Neural cell (in vitro differentiated cells): ENCODE data around the gene AMELX. TPM values are rescaled to one million over a fixed set of nuclear protein-coding genes. Genes with fewer than 3 reads are reported as not detected.

ENCODE experiments used
- H2AFZ ChIP-seq: fragments of 200-600, 300-800 bp; sonication (generic), shearing (Covaris generic); 2 replicates; pipeline ENCODE4 v1.6.0; 2014; ENCODE audit warnings: low read depth, mild to moderate bottlenecking, antibody characterized with exemption, low read length, moderate library complexity
- H3F3A ChIP-seq: fragments of 200-600 bp; shearing (Covaris generic); 2 replicates; pipeline ENCODE4 v1.6.1; 2016; ENCODE audit warnings: mild to moderate bottlenecking, moderate library complexity, mixed read lengths, antibody characterized with exemption, low read length; ENCODE audit not compliant: insufficient read depth, poor library complexity, severe bottlenecking
- H3K27ac ChIP-seq: fragments of 200-600, 300-800 bp; sonication (generic), shearing (Covaris generic); 2 replicates; pipeline ENCODE4 v1.5.1; 2014; ENCODE audit warnings: mild to moderate bottlenecking, low read length, moderate library complexity
- H3K27me3 ChIP-seq: fragments of 300-800, 200-600 bp; sonication (generic), shearing (Covaris generic); 2 replicates; pipeline ENCODE4 v1.6.0; 2014; ENCODE audit warnings: mild to moderate bottlenecking, low read depth, low read length, moderate library complexity; ENCODE audit not compliant: insufficient read depth
- H3K36me3 ChIP-seq: fragments of 300-800, 200-600 bp; sonication (generic), shearing (Covaris generic); 2 replicates; pipeline ENCODE4 v1.5.1; 2014; ENCODE audit warnings: mild to moderate bottlenecking, antibody characterized with exemption, low read length, moderate library complexity; ENCODE audit not compliant: insufficient read depth
- H3K4me2 ChIP-seq: fragments of 300-800, 200-600 bp; sonication (generic), shearing (Covaris generic); 2 replicates; pipeline ENCODE4 v1.6.0; 2014; ENCODE audit warnings: mild to moderate bottlenecking, low read length
- H3K4me3 ChIP-seq: fragments of 300-800, 200-600 bp; sonication (generic), shearing (Covaris generic); 2 replicates; pipeline ENCODE4 v1.5.1; 2014; ENCODE audit warnings: mild to moderate bottlenecking, low read length, moderate library complexity
- H3K79me2 ChIP-seq: fragments of 200-600 bp; shearing (Covaris generic); replicated peaks from 2 replicates; pipeline ENCODE4 v1.6.0; 2014; ENCODE audit warnings: mild to moderate bottlenecking, low read length, moderate library complexity; ENCODE audit not compliant: insufficient read depth
- H3K9ac ChIP-seq: fragments of 300-800, 200-600 bp; sonication (generic), shearing (Covaris generic); 2 replicates; pipeline ENCODE4 v1.6.1; 2016; ENCODE audit warnings: mild to moderate bottlenecking, low read length, mixed read lengths
- H3K9me2 ChIP-seq: fragments of 200-600 bp; shearing (Covaris generic); 2 replicates; pipeline ENCODE4 v1.6.1; 2016; ENCODE audit warnings: mild to moderate bottlenecking, low read length, mixed read lengths; ENCODE audit not compliant: insufficient read depth
- H3K9me3 ChIP-seq: fragments of 200-600, 300-800 bp; sonication (generic), shearing (Covaris generic); 2 replicates; pipeline ENCODE4 v1.6.1; 2016; ENCODE audit warnings: mild to moderate bottlenecking, mixed run types, low read length, moderate library complexity, mixed read lengths
- H4K20me1 ChIP-seq: fragments of 200-600 bp; shearing (Covaris generic); 2 replicates; pipeline ENCODE4 v1.6.1; 2016; ENCODE audit warnings: mild to moderate bottlenecking, mixed run types; ENCODE audit not compliant: insufficient read depth
- EP300 ChIP-seq: fragments of 450-650 bp; conservative IDR thresholded peaks from 2 replicates; pipeline ENCODE4 v1.6.1; 2014; ENCODE audit warnings: antibody characterized with exemption, mild to moderate bottlenecking, moderate library complexity; ENCODE audit not compliant: poor library complexity, severe bottlenecking
- EZH2 ChIP-seq: fragments of 200-600, 300-800 bp; shearing (Covaris generic), sonication (generic); IDR thresholded peaks from 2 replicates; pipeline ENCODE4 v1.6.1; 2014; ENCODE audit warnings: antibody characterized with exemption, low read length, borderline replicate concordance, mild to moderate bottlenecking; ENCODE audit not compliant: insufficient read depth, poor library complexity, severe bottlenecking
- MXI1 ChIP-seq: fragments of 450-650 bp; conservative IDR thresholded peaks from 2 replicates; pipeline ENCODE4 v1.6.1; 2014; ENCODE audit warnings: antibody characterized with exemption, mild to moderate bottlenecking; ENCODE audit not compliant: poor library complexity, severe bottlenecking
- POLR2AphosphoS5 ChIP-seq: IDR thresholded peaks from 2 replicates; pipeline ENCODE4 v1.6.1; 2012
- RAD21 ChIP-seq: fragments of 450-650 bp; conservative IDR thresholded peaks from 2 replicates; pipeline ENCODE4 v1.6.1; 2014; ENCODE audit warnings: antibody characterized with exemption, mild to moderate bottlenecking, moderate library complexity
- REST ChIP-seq: IDR thresholded peaks from 2 replicates; pipeline ENCODE4 v1.6.1; 2012; ENCODE audit warnings: borderline replicate concordance
- SMC3 ChIP-seq: fragments of 450-650 bp; conservative IDR thresholded peaks from 2 replicates; pipeline ENCODE4 v1.6.1; 2014; ENCODE audit warnings: antibody characterized with exemption, mild to moderate bottlenecking, moderate library complexity; ENCODE audit not compliant: poor library complexity
- TAF1 ChIP-seq: IDR thresholded peaks from 2 replicates; pipeline ENCODE4 v1.6.1; 2012; ENCODE audit warnings: low read depth
- polyA minus RNA-seq: library from RNA; depleted of rRNA, polyadenylated mRNA; stranded (reverse); fragments of >200 nt; gene quantifications from 2 replicates; pipeline ENCODE4 v1.2.3, GENCODE V29; 2014
- polyA plus RNA-seq: library from polyadenylated mRNA; depleted of rRNA; stranded (reverse); fragments of >200 nt; gene quantifications from 2 replicates; pipeline ENCODE4 v1.2.3, GENCODE V29; 2014
- TF ChIP-seq, protein P1 (sequence below): fragments of 450-650 bp; IDR thresholded peaks from 2 replicates; pipeline ENCODE4 v1.5.1; 2014; ENCODE audit warnings: antibody characterized with exemption, mild to moderate bottlenecking, moderate library complexity; ENCODE audit not compliant: poor library complexity, severe bottlenecking

Gene AMELX
- not detected in 2 replicates for polyA plus RNA-seq
- polyA minus RNA-seq = not detected in 2 replicates

DNA sequence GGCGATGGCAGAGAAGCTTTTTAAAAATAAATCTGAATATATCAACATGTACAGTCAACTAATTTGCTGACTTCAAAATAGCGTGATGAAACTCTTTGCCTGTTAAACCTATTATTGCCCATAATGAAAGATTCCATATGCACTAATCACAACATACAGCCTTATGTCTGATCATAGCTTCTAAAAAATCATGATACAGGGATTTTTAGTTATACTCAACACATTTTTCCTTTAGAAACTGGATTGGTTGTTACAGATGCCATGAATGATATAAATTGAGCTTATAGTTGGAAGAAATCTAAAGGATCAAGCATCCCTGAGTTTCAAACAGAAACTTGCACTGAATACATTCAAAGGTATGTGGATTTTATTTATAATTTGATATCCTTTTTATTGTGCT is at the start of gene AMELX:
Gene AMELX (plus strand): TSS at position 301 of the 400 bp plus-strand sequence. CDS start 1,376 bp downstream, outside the sequence.
- TF ChIP-seq REST (no peak), POLR2AphosphoS5 (no peak), MXI1 (no peak), EZH2 (no peak), TAF1 (no peak), SMC3 (no peak), EP300 (no peak), RAD21 (no peak)
- TF ChIP-seq, protein P1, sequence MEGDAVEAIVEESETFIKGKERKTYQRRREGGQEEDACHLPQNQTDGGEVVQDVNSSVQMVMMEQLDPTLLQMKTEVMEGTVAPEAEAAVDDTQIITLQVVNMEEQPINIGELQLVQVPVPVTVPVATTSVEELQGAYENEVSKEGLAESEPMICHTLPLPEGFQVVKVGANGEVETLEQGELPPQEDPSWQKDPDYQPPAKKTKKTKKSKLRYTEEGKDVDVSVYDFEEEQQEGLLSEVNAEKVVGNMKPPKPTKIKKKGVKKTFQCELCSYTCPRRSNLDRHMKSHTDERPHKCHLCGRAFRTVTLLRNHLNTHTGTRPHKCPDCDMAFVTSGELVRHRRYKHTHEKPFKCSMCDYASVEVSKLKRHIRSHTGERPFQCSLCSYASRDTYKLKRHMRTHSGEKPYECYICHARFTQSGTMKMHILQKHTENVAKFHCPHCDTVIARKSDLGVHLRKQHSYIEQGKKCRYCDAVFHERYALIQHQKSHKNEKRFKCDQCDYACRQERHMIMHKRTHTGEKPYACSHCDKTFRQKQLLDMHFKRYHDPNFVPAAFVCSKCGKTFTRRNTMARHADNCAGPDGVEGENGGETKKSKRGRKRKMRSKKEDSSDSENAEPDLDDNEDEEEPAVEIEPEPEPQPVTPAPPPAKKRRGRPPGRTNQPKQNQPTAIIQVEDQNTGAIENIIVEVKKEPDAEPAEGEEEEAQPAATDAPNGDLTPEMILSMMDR = no peak
- no peak within 1 kb of the TSS for H2AFZ ChIP-seq
- no peaks in the 10 kb centered on the region for H4K20me1 ChIP-seq
- H3K36me3 ChIP-seq = no peaks in the 10 kb centered on the region
- H3F3A ChIP-seq = no peaks in the 10 kb centered on the region
- H3K9me2 ChIP-seq = no peaks in the 10 kb centered on the region
- no peaks in the 10 kb centered on the region for H3K27me3 ChIP-seq
- no peaks in the 10 kb centered on the region for H3K9me3 ChIP-seq
- no peaks in the 10 kb centered on the region for H3K79me2 ChIP-seq
- H3K4me2 ChIP-seq = no peak within 1 kb of the TSS
- no peak within 1 kb of the TSS for H3K27ac ChIP-seq
- H3K9ac ChIP-seq = no peak within 1 kb of the TSS
- H3K4me3 ChIP-seq = no peak within 1 kb of the TSS

- H3K27me3 ChIP-seq = no peaks in the 10 kb centered on the region
- no peaks in the 10 kb centered on the region for H3K9me3 ChIP-seq
- H3K4me3 ChIP-seq = no peak overlapping the region
- H2AFZ ChIP-seq = no peak overlapping the region
- no peaks in the 10 kb centered on the region for H3K36me3 ChIP-seq
- H4K20me1 ChIP-seq = no peaks in the 10 kb centered on the region
- no peak overlapping the region for H3K4me2 ChIP-seq
- no peaks in the 10 kb centered on the region for H3F3A ChIP-seq
- H3K27ac ChIP-seq = no peak overlapping the region
- H3K9ac ChIP-seq = no peak overlapping the region
- no peaks in the 10 kb centered on the region for H3K79me2 ChIP-seq
- no peaks in the 10 kb centered on the region for H3K9me2 ChIP-seq
- TF ChIP-seq POLR2AphosphoS5 = no peak
- TF ChIP-seq REST = no peak
- no peak for TF ChIP-seq TAF1
- no peak for TF ChIP-seq MXI1
- TF ChIP-seq RAD21 = no peak
- TF ChIP-seq, protein P1 = no peak
- TF ChIP-seq SMC3 = no peak
- no peak for TF ChIP-seq EP300
- no peak for TF ChIP-seq EZH2
These were observed 48.6 kb upstream of the AMELX start for GRCh38 chrX:11244636-11245035.
